T47D (cell line): ENCODE results near the gene JPH2.
A peak's percentile ranks its signal among the peaks of the same experiment; 100 is the strongest.

Experiments
- DNase-seq, 2 experiments: peaks; one replicate each; pipeline versions ENCODE4 v3.0.0 to v3.0.0-alpha.2; 2011 to 2012; ENCODE audit warnings: low read depth in 1 of 2, low spot score in 1 of 2
- JUND ChIP-seq: IDR thresholded peaks from 2 replicates; pipeline ENCODE4 v1.6.1; 2012; ENCODE audit warnings: low read depth
- in situ Hi-C: cut with HindIII; loops from 2 replicates; pipeline ENCODE4 v1.10.0; 2016; ENCODE audit warnings: low sequenced_read_pairs, low pct_unique_long_range_greater_than_20kb

The JPH2 gene

GRCh38 chr20:44084891-44085290 lies 102.1 kb downstream of the JPH2 start:
- no peak for DNase-seq
- in situ Hi-C loops, result no loop called here
- TF ChIP-seq JUND, result no peak

- DNase-seq, result no peak
- in situ Hi-C loops, result no loop called here
- no peak for TF ChIP-seq JUND
Observed at GRCh38 chr20:44084439-44084838, 102.5 kb downstream of the JPH2 start.

GRCh38 chr20:44083220-44083933 lies 103.6 kb downstream of the JPH2 start:
- DNase-seq, result peak in 1 of 2 experiments; percentile 39
- in situ Hi-C loops, result no loop called here
- no peak for TF ChIP-seq JUND

GRCh38 chr20:44081888-44082287 lies 105.1 kb downstream of the JPH2 start:
- no peak for TF ChIP-seq JUND
- no peak for DNase-seq
- in situ Hi-C loops, result no loop called here

- no peak for TF ChIP-seq JUND
- in situ Hi-C loops, result no loop called here
- no peak for DNase-seq
Observed at GRCh38 chr20:44081476-44081875, 105.5 kb downstream of the JPH2 start.

- peak; percentile 86 to 87 for DNase-seq
- in situ Hi-C loops, result no loop called here
- no peak for TF ChIP-seq JUND
Observed at GRCh38 chr20:44080646-44081267, 106.2 kb downstream of the JPH2 start.

GRCh38 chr20:44080064-44080463 lies 106.9 kb downstream of the JPH2 start:
- DNase-seq, result no peak
- TF ChIP-seq JUND, result no peak
- in situ Hi-C loops, result no loop called here

GRCh38 chr20:44079291-44079690 lies 107.7 kb downstream of the JPH2 start:
- no peak for TF ChIP-seq JUND
- in situ Hi-C loops, result no loop called here
- no peak for DNase-seq

GRCh38 chr20:44075950-44076232 lies 111.1 kb downstream of the JPH2 start:
- no peak for DNase-seq
- in situ Hi-C loops, result no loop called here
- no peak for TF ChIP-seq JUND

- no peak for DNase-seq
- TF ChIP-seq JUND, result no peak
- in situ Hi-C loops, result no loop called here
Observed at GRCh38 chr20:44075191-44075949, 111.6 kb downstream of the JPH2 start.

GRCh38 chr20:44074252-44075151 lies 112.5 kb downstream of the JPH2 start:
- no peak for TF ChIP-seq JUND
- DNase-seq, result no peak
- in situ Hi-C loops, result no loop called here

- in situ Hi-C loops, result no loop called here
- no peak for DNase-seq
- no peak for TF ChIP-seq JUND
Observed at GRCh38 chr20:44073675-44074071, 113.3 kb downstream of the JPH2 start.
